CD14-positive monocyte (primary cell): ENCODE measurements around the gene GLRX3. TPM values are rescaled to one million over a fixed set of nuclear protein-coding genes. Genes with fewer than 3 reads are reported as not detected.

Source experiments
- DNase-seq, 3 donors: peaks; one replicate each; pipeline ENCODE4 v3.0.0-alpha.2; 2011 to 2022
- H2AFZ ChIP-seq: 2 replicates; pipeline ENCODE4 v1.6.0; 2012; ENCODE audit warnings: mild to moderate bottlenecking, low read depth, low read length, inconsistent platforms; ENCODE audit not compliant: insufficient read depth, poor library complexity, severe bottlenecking
- H3K27ac ChIP-seq, 2 donors: 1 replicate in 1 of 2; 2 replicates in 1 of 2; pipeline ENCODE4 v1.5.1; 2012 to 2013; ENCODE audit warnings: low read length in 2 of 2, control low read depth in 1 of 2, inconsistent platforms in 1 of 2, low read depth in 1 of 2, mild to moderate bottlenecking in 1 of 2
- H3K27me3 ChIP-seq, 2 donors: one replicate each; pipeline versions ENCODE4 v1.6.0 to v1.6.1; 2011 to 2013; ENCODE audit warnings: low read length in 2 of 2; ENCODE audit not compliant: control insufficient read depth in 2 of 2, insufficient read depth in 2 of 2
- H3K36me3 ChIP-seq, 2 donors: replicated peaks in 1 of 2; 1 replicate in 1 of 2; 2 replicates in 1 of 2; pipeline versions ENCODE4 v1.5.1 to v1.6.1; 2012 to 2013; ENCODE audit warnings: low read length in 2 of 2, control low read depth in 1 of 2, inconsistent platforms in 1 of 2, mild to moderate bottlenecking in 1 of 2; ENCODE audit not compliant: insufficient read depth in 2 of 2, control insufficient read depth in 1 of 2
- H3K4me1 ChIP-seq, 2 donors: 1 replicate in 1 of 2; 2 replicates in 1 of 2; pipeline versions ENCODE4 v1.5.1 to v1.6.1; 2012 to 2013; ENCODE audit warnings: low read length in 2 of 2, control low read depth in 1 of 2, inconsistent platforms in 1 of 2, mild to moderate bottlenecking in 1 of 2, moderate library complexity in 1 of 2; ENCODE audit not compliant: insufficient read depth in 2 of 2, control insufficient read depth in 1 of 2
- H3K4me2 ChIP-seq: replicated peaks from 2 replicates; pipeline ENCODE3; 2012; ENCODE audit warnings: low read length, moderate library complexity, mild to moderate bottlenecking; ENCODE audit not compliant: poor library complexity, severe bottlenecking; ENCODE audit errors: extremely low read depth
- H3K4me3 ChIP-seq, 3 experiments: fragments of 200-600 bp in 1 of 3; sonication (generic) in 1 of 3; replicated peaks in 1 of 3; 1 replicate in 2 of 3; 2 replicates in 1 of 3; pipeline ENCODE4 v1.5.1; 2011 to 2013; ENCODE audit warnings: low read length in 3 of 3, mild to moderate bottlenecking in 3 of 3, control low read depth in 2 of 3, low read depth in 2 of 3, inconsistent platforms in 1 of 3, moderate library complexity in 1 of 3
- H3K79me2 ChIP-seq: 2 replicates; pipeline ENCODE4 v1.6.0; 2012; ENCODE audit warnings: mild to moderate bottlenecking, control low read depth, inconsistent platforms, low read length, moderate library complexity; ENCODE audit not compliant: insufficient read depth
- H3K9ac ChIP-seq: 2 replicates; pipeline ENCODE4 v1.6.0; 2017; ENCODE audit warnings: low read length, mild to moderate bottlenecking; ENCODE audit not compliant: insufficient read depth, poor library complexity, severe bottlenecking
- H3K9me3 ChIP-seq, 2 donors: replicated peaks in 1 of 2; 1 replicate in 1 of 2; 2 replicates in 1 of 2; pipeline versions ENCODE4 v1.5.1 to v1.6.1; 2012 to 2013; ENCODE audit warnings: low read length in 2 of 2, control low read depth in 1 of 2; ENCODE audit not compliant: control insufficient read depth in 1 of 2, insufficient read depth in 1 of 2
- H4K20me1 ChIP-seq: 2 replicates; pipeline ENCODE4 v1.6.0; 2012; ENCODE audit warnings: mild to moderate bottlenecking, low read length, control low read depth, moderate library complexity; ENCODE audit not compliant: insufficient read depth
- H3K27ac Mint-ChIP-seq, 7 donors: one replicate each; pipeline ENCODE4 v1.8.0; 2020; ENCODE audit warnings: mild to moderate bottlenecking in 7 of 7, mixed read lengths in 7 of 7, moderate library complexity in 6 of 7, inconsistent platforms in 2 of 7
- H3K27me3 Mint-ChIP-seq, 3 donors: one replicate each; pipeline ENCODE4 v1.8.0; 2021 to 2022; ENCODE audit warnings: low read depth in 3 of 3, mild to moderate bottlenecking in 3 of 3, mixed read lengths in 3 of 3, moderate library complexity in 3 of 3, inconsistent platforms in 1 of 3
- H3K36me3 Mint-ChIP-seq, 2 donors: one replicate each; pipeline ENCODE4 v1.8.0; 2020; ENCODE audit warnings: mixed read lengths in 2 of 2, inconsistent platforms in 1 of 2, mild to moderate bottlenecking in 1 of 2
- H3K4me1 Mint-ChIP-seq: one replicate; pipeline ENCODE4 v1.8.0; 2020; ENCODE audit warnings: mild to moderate bottlenecking, mixed read lengths
- H3K4me3 Mint-ChIP-seq, 2 donors: one replicate each; pipeline ENCODE4 v1.8.0; 2020; ENCODE audit warnings: mild to moderate bottlenecking in 2 of 2, mixed read lengths in 2 of 2, moderate library complexity in 1 of 2
- H3K9me3 Mint-ChIP-seq, 7 donors: one replicate each; pipeline ENCODE4 v1.8.0; 2020 to 2022; ENCODE audit warnings: mixed read lengths in 7 of 7, mild to moderate bottlenecking in 6 of 7, moderate library complexity in 6 of 7, inconsistent platforms in 2 of 7
- WGBS: methylation state at CpG from one replicate; pipeline ENCODE4 v1.1.5; 2013; ENCODE audit warnings: missing lambda C conversion rate; ENCODE audit not compliant: insufficient coverage; 5-methylcytosine and 5-hydroxymethylcytosine counted together
- intact Hi-C, 2 donors: fragments of 100-400 bp; cut with micrococcal nuclease; formaldehyde crosslinking; loops; one replicate each; pipeline versions ENCODE4 v1.15.0 to v1.15.1; 2023
- polyA plus RNA-seq, 3 donors: library from polyadenylated mRNA; depleted of rRNA in 1 of 3; unstranded in 2 of 3; stranded (reverse) in 1 of 3; fragments of 300-500 nt in 2 of 3; fragments of >200 nt in 1 of 3; fragmentation: Illumina TruSeq in 2 of 3; gene quantifications; 1 replicate in 2 of 3; 2 replicates in 1 of 3; pipeline ENCODE4 v1.2.3, GENCODE V29; 2012 to 2021
- TF ChIP-seq, protein P1 (sequence below): fragments of 200-600 bp; IDR thresholded peaks from one replicate; pipeline ENCODE4 v1.8.0; 2022; ENCODE audit warnings: antibody characterized with exemption, mild to moderate bottlenecking

The GLRX3 gene
- polyA plus RNA-seq, 3 donors, result 25.3 to 94.1 (median 78.2) TPM

DNA sequence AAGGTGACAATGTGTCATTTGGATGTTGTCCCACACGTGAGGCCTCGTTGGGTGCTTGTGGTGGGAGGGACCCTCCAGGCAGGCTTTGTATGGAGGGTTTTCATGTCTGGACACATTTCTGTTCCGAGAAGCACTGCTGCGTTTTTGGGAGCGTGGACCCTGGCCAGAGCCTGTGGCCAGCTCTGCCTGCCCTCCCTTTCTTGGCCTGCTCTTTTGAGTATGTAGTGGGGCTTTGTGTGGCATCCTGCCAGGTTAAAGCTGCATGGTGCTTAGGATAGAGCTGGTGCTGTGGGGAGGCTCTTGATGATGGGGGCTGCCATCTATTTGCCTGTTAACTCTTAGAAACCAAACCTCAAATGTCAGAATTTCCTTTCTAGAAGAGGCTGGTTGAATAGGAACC lies 45.7 kb downstream of the GLRX3 start:
- Mint-ChIP-seq H3K27ac (peak overlapping the region in 1 of 7 donors; percentile 44), H3K36me3 (peaks cover 67 to 82% of the 10 kb centered on the region in 2 donors), H3K27me3 (peaks cover 0 to 3% (median 1%) of the 10 kb centered on the region in 3 donors), H3K9me3 (no peaks in the 10 kb centered on the region), H3K4me3 (no peak overlapping the region), H3K4me1 (peaks cover 3% of the 10 kb centered on the region)
- H3K4me1 ChIP-seq, result no peaks in the 10 kb centered on the region
- no peak for DNase-seq
- intact Hi-C loops, result no loop called here
- no peaks in the 10 kb centered on the region for H3K27me3 ChIP-seq
- H3K27ac ChIP-seq, result no peak overlapping the region
- no peak overlapping the region for H3K4me2 ChIP-seq
- no peak overlapping the region for H3K4me3 ChIP-seq
- H3K9ac ChIP-seq, result no peak overlapping the region
- H3K36me3 ChIP-seq, result peaks cover 57 to 82% of the 10 kb centered on the region in 2 donors
- 98% methylated on average over 5 of the region's 5 CpGs for WGBS
- no peaks in the 10 kb centered on the region for H3K79me2 ChIP-seq
- no peaks in the 10 kb centered on the region for H3K9me3 ChIP-seq
- TF ChIP-seq, protein P1, sequence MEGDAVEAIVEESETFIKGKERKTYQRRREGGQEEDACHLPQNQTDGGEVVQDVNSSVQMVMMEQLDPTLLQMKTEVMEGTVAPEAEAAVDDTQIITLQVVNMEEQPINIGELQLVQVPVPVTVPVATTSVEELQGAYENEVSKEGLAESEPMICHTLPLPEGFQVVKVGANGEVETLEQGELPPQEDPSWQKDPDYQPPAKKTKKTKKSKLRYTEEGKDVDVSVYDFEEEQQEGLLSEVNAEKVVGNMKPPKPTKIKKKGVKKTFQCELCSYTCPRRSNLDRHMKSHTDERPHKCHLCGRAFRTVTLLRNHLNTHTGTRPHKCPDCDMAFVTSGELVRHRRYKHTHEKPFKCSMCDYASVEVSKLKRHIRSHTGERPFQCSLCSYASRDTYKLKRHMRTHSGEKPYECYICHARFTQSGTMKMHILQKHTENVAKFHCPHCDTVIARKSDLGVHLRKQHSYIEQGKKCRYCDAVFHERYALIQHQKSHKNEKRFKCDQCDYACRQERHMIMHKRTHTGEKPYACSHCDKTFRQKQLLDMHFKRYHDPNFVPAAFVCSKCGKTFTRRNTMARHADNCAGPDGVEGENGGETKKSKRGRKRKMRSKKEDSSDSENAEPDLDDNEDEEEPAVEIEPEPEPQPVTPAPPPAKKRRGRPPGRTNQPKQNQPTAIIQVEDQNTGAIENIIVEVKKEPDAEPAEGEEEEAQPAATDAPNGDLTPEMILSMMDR, result no peak
- H2AFZ ChIP-seq, result no peak overlapping the region
- no peaks in the 10 kb centered on the region for H4K20me1 ChIP-seq

DNA sequence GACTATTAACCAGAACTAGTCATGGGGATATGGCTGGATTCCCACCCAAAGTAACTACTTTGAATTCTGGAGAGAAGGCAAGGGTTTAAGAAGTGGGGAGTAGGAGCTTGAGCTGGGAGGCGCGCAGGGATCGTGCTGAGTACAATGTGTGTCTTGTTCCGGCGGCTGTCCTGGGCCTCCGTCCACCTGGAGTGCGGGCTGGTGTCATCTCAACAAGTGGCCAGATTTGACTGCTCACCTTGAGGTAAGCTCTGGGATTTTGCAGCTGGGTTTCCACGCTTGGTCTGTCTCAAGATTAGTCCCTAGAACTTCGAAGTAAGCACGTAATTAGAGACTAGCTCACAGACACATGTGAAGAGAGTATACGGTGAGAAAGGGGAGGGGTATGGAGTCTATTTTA lies 49.4 kb downstream of the GLRX3 start:
- Mint-ChIP-seq H3K27me3 (peaks cover 1 to 7% (median 3%) of the 10 kb centered on the region in 3 donors), H3K9me3 (peaks cover 0 to 10% (median 0%) of the 10 kb centered on the region in 7 donors), H3K4me3 (no peak overlapping the region), H3K36me3 (peaks cover 49 to 58% of the 10 kb centered on the region in 2 donors), H3K4me1 (peaks cover 3% of the 10 kb centered on the region), H3K27ac (peak overlapping the region in 1 of 7 donors; percentile 6)
- Histone ChIP-seq H3K9ac (no peak overlapping the region), H3K4me2 (no peak overlapping the region), H3K27ac (no peak overlapping the region), H3K4me3 (no peak overlapping the region), H3K4me1 (peaks cover 2 to 4% of the 10 kb centered on the region in 2 donors), H3K79me2 (no peaks in the 10 kb centered on the region), H3K9me3 (no peaks in the 10 kb centered on the region), H2AFZ (no peak overlapping the region), H4K20me1 (no peaks in the 10 kb centered on the region), H3K36me3 (peaks cover 41 to 65% of the 10 kb centered on the region in 2 donors), H3K27me3 (peaks cover 0 to 2% of the 10 kb centered on the region in 2 donors)
- DNase-seq, result no peak
- TF ChIP-seq, protein P1, result no peak
- intact Hi-C loops, result loop anchor here in 1 of 2 donors (5.0 kb wide), 1 partner anchor 1602 kb away; no protein-coding TSS in a partner anchor
- 98% methylated on average over 10 of the region's 11 CpGs for WGBS
